Inflammatory macrophage treated with lipopolysaccharide for 4 hours (primary cell): ENCODE results near the gene GALNT6.

Experiments
- DNase-seq: peaks from one replicate; pipeline ENCODE4 v3.0.0-alpha.2; 2020

The GALNT6 gene

GRCh38 chr12:51381226-51382079 lies 9.8 kb downstream of the GALNT6 start:
- DNase-seq = no peak

- DNase-seq = no peak
Measured at GRCh38 chr12:51379571-51379970, 11.6 kb downstream of the GALNT6 start.

DNA sequence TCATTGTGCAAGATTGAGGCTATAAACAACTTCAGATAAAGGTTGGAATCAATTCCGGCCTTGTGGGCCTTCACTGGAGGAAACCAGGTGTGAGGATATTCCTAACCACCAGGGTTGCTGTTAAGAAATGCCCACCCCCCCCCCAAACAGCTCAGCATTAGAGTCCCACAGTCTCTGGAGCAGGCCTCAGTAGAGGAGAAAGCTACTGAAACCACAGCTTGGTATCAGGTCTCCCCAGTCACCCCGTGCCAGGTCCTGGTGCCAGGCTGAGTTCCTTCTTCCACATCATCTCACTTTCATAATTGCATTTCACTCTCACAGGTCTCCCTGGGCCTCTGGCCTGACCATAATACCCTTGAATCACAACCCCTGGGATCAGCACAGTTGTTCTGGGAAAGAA lies 12.5 kb downstream of the GALNT6 start:
- no peak for DNase-seq

GRCh38 chr12:51377099-51377984 lies 13.9 kb downstream of the GALNT6 start:
- no peak for DNase-seq

GRCh38 chr12:51374856-51375255 lies 16.4 kb downstream of the GALNT6 start:
- DNase-seq = no peak

GRCh38 chr12:51374361-51374760 lies 16.8 kb downstream of the GALNT6 start:
- DNase-seq = no peak

DNA sequence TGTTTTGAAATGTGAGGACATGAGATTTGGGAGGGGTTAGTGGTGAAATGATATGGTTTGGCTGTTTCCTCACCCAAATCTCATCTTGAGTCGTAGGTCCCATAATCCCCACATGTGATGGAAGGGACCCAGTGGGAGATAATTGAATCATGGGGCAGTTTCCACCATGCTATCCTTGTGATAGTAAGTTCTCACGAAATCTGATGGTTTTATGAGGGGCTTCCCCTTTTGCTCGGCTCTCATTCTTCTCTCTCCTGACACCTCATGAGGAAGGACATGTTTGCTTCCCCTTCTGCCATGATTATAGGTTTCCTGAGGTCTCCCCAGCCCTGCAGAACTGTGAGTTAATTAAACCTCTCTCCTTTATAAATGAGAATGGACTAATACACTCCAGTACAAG lies 18.0 kb downstream of the GALNT6 start:
- DNase-seq = peak; percentile 70

DNA sequence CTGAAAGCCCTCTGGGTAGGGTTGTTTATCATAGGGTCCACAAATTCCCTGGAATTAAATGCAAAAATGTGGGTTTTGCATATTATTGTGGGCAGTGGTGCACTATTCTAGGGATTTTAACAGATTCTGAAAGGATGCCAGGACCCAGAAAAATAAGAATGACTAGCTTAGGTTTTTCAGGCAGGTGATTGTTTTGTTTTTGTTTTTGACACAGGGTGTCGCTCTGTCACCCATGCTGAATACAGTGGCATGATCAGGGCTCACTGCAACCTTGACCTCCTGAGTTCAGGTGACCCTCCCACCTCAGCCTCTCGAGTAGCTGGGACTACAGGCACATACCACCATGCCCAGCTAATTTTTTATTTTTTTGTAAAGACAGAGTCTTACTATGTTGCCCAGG lies 19.2 kb downstream of the GALNT6 start:
- DNase-seq = no peak

DNA sequence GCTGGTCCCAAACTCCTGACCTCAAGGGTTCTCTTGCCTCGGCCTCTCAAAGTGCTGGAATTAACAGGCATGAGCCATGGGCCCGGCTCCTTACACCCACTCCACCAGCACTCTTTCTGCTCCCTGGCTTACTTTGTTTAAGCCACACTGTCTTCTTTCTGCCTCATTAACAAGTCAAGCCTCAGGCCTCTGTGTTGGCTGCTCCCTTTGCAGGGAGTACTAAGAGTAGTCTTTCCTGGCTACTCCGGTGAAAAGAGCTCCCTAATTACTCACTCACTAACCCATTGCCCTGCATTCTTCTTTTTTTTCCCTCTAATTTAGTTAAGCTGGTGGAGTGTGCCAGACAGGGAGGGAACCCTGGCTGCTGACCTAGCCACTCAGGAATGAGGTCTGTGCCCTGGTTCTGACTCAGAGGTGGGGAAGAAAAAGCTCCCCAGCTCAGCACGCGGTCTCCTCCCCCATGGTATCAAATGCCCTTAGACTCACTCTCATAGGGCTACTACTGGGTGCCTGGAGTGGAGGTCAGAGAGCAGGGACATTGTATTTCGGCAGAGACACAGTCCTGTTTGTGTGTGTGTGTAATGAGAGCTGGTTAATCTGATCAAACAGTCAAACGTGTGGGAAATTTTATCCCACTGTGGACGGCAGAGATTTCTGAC lies 19.8 kb downstream of the GALNT6 start:
- DNase-seq = no peak

- no peak for DNase-seq
Measured at GRCh38 chr12:51370667-51371066, 20.5 kb downstream of the GALNT6 start.

DNA sequence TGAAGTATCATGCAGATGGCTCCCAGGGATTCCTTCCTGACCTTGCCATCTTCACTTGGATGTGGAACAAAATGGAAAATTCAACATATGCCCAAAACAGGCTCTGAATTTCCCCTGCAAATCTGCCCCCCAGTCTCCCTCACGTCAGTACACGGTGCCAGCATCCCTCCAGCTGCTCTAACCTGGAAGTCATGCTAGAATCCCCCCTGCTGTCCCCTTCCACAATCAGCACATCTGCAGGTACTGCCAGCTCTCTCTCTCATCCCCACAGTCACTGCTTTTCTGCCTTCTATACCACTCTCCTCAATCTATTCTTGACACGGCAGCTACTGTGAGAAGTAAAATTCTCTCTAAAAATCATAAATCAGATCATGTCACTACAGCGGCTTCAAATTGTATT lies 21.6 kb downstream of the GALNT6 start:
- no peak for DNase-seq

DNA sequence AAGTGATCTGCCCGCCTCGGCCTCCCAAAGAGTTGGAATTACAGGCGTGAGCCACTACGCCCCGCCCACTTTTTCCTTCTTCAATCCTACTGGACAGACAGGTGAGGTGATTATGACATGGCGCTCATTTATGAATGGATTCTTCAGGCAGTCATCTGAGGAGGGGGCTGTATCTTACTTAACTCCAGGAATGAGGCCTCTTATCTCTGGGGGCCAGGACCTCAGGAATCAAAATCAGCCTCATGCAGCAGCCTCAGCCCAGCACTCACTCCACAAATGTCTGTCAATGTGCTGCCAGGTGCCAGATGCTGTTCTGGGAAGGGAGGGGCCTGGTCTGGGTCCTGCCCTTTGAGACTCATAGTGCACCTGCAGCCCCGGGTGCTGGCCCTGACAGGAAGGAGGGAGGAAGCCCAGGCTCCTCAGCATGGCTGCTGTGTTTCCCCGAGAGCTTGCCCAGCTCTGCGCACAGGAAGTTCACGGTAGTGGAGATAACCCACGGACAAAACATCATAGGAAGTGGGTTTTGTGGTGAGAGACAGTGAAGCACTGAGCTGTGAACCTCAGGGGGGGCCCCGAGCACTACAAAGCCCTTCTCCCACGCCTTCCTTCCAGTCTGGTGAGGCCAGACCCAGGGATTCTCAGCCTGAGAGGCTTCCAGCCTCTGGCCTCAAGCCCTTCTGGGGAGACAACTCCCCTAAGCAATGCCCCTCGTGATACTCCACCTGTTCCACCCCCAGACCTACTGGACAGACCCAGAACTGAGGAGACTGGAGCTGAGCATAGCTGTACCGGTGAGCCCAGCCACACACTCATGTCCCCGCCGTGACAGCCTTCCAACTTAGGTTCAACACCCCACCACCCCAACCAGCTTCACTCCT lies 22.3 kb downstream of the GALNT6 start:
- DNase-seq = peak; percentile 90

GRCh38 chr12:51365276-51365675 lies 25.9 kb downstream of the GALNT6 start:
- DNase-seq = no peak

DNA sequence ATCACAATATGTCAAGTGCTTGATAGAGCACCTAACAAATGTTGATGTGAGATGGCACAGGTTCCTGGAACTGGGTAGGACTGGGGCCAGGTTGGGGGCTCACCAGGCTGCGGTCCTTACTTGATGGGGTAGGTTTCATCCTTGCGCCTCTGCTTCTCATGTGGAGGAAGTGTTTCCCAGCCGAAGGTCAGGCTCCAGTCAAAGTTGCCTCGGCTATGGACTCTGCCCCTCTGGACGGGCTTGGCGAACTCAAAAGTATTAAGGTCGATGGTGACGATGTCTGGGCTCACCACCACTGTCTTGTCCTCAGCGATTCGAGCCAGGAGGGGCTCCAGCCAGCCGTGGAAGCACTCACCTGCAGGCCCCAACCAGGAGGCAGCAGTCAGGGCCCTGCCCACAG lies 27.2 kb downstream of the GALNT6 start:
- DNase-seq = no peak

DNA sequence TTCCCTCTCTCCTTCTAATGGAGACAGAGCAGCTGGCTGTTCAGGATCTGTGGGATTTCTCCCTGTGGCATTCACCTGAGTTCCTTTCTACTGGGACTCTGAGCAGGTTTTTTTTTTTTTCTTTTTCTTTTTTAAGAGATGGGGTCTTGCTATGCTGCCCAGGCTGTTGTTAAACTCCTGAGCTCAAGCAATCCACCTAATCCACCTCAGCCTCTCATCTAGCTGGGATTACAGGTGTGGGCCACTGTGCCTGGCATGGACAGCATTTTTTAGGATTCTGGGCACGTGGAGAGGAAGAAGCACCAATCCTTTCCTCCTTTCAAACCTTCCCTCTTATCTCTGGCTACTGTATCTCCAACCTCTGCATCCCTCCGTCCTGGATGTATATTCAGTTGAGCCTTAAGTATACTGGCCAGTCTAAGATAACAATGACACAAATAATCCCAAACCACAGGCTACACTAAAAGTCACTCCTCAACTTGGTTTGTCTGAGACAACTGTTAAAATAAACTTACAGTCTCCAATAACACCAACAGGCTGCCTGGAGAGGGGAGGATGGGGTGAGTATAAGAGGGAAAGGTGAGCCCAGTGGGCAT lies 28.4 kb downstream of the GALNT6 start:
- no peak for DNase-seq

DNA sequence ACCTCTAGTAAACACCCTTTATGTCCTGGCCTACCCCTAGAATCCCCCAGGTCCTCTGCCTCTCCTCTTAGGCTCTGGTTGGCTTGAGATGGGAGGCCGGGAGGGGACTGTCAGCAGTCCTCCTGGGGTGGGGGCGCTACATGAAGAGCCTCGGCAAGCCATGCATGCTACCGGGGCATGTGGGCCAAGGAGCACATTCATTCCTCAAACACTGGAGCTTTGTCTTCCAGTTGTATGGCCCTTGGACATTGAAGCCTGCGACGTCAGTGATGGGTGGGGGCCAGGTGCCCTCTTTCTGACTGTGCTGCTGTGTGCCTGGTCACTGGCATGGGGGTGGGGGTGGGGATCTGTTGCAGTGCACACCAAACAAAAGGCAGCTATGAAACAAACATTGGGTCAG lies 28.9 kb downstream of the GALNT6 start:
- no peak for DNase-seq

DNA sequence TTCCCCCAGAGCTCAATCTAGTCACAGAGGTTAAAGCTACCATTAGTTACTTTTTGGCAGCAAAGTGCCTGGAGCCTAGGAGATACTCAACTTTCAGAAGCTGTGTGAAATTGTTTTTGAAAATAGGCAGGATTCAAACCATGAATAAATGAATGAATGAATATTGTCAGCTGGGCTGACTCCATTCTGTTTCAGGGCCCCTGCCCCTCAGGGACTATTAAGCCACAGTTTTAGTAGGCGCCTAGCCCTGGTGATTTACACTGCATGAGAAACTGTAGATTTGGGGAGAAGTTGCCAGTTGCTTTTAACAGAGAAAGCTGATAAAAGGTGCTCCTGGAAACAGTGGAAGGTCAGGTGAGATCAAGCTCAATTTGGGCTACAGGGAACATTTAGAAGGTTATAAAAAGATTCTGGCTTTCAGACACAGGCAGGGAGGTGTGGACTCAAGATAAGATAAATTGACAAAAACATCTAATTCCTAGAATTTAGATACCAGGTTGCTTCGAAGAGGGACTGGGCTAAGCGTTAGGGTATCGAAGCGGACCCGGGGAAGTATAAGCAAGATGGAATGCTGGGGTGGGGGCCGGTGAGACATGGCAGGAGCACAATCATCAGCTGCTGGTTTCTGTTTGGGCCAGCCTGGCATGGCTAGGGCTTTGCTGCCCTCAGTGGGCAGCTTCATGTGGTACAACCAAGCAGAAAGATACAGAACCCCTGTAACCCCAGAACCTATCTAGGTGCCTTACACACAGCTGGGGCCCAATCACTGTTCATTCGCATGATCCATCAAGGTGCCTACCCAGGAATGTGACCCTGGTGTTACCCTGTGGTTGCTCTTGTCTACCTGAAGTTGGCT lies 29.8 kb downstream of the GALNT6 start:
- DNase-seq = no peak

GRCh38 chr12:51360315-51360714 lies 30.9 kb downstream of the GALNT6 start:
- no peak for DNase-seq

DNA sequence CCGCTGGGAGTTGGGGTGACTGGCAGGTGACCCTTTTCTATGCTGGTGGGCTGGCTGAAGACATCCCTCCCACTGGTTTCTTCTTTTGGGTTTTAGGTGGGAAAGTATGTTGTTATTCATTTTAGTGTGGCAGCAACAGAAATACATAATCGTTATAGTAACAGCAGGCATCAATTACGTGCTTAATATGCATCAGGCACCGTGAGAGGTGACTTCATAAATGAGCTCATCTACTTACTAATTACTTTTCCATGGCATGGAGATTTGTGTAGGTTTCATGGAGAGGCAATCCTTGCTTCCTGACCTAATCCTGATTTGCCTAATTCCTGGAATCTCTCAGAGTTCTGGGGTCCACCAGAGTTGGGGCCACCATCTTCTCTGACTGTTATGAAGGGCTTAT lies 31.4 kb downstream of the GALNT6 start:
- no peak for DNase-seq

GRCh38 chr12:51358496-51358895 lies 32.7 kb downstream of the GALNT6 start:
- no peak for DNase-seq
